Heart left ventricle (tissue), 16 donors: Measurements from ENCODE around the gene CFAP45. TPM values are rescaled to one million over a fixed set of nuclear protein-coding genes. Genes with fewer than 3 reads are reported as not detected.

ENCODE experiments used
- ATAC-seq, 4 donors: fragments of 200-7000 bp; cut with Tn5 transposase; one replicate each; pipeline ENCODE4 v1.9.1; 2020 to 2022; ENCODE audit warnings: moderate library complexity in 4 of 4, mild to moderate bottlenecking in 3 of 4, moderate number of reproducible peaks in 1 of 4
- DNase-seq, 5 donors: peaks; one replicate each; pipeline ENCODE4 v3.0.0-alpha.2; 2020
- H3K27ac ChIP-seq, 12 donors: fragments of 200-600 bp; sonication (generic) in 4 of 12; one replicate each; pipeline versions ENCODE4 v1.5.0 to v1.8.0; 2016 to 2022; ENCODE audit warnings: mild to moderate bottlenecking in 2 of 12
- H3K27me3 ChIP-seq, 9 donors: fragments of 200-600 bp; sonication (generic) in 2 of 9; one replicate each; pipeline versions ENCODE4 v1.5.1 to v1.8.0; 2016 to 2022; ENCODE audit warnings: mild to moderate bottlenecking in 3 of 9
- H3K36me3 ChIP-seq, 9 donors: fragments of 200-600 bp; sonication (generic) in 2 of 9; one replicate each; pipeline versions ENCODE4 v1.5.0 to v1.8.0; 2018 to 2022; ENCODE audit warnings: mild to moderate bottlenecking in 2 of 9
- H3K4me1 ChIP-seq, 12 donors: fragments of 200-600 bp; sonication (generic) in 4 of 12; one replicate each; pipeline versions ENCODE4 v1.5.0 to v1.8.0; 2016 to 2022; ENCODE audit warnings: mild to moderate bottlenecking in 3 of 12
- H3K4me3 ChIP-seq, 12 donors: fragments of 200-600 bp; sonication (generic) in 4 of 12; one replicate each; pipeline versions ENCODE4 v1.5.0 to v1.8.0; 2017 to 2022; ENCODE audit warnings: mild to moderate bottlenecking in 9 of 12, moderate library complexity in 4 of 12
- H3K9me3 ChIP-seq, 12 donors: fragments of 200-600 bp; sonication (generic) in 4 of 12; one replicate each; pipeline versions ENCODE4 v1.5.0 to v1.8.0; 2016 to 2022; ENCODE audit warnings: mild to moderate bottlenecking in 1 of 12
- CTCF ChIP-seq, 12 donors: fragments of 200-600 bp; sonication (generic) in 4 of 12; IDR thresholded peaks; one replicate each; pipeline versions ENCODE4 v1.5.0 to v1.8.0; 2018 to 2022; ENCODE audit warnings: antibody characterized with exemption in 12 of 12, mild to moderate bottlenecking in 5 of 12
- POLR2A ChIP-seq, 2 donors: fragments of 450-650 bp; IDR thresholded peaks; one replicate each; pipeline ENCODE4 v1.6.1; 2017; ENCODE audit warnings: antibody characterized with exemption in 2 of 2, mild to moderate bottlenecking in 2 of 2, moderate library complexity in 2 of 2
- WGBS, 4 donors: extraction: QIAGEN DNeasy Blood & Tissue Kit in 2 of 4; methylation state at CpG; one replicate each; pipeline versions ENCODE4 v1.1.5 to v1.1.7; 2013 to 2018; 5-methylcytosine and 5-hydroxymethylcytosine counted together
- intact Hi-C, 10 donors: fragments of 100-400 bp; cut with DNase I; formaldehyde crosslinking; loops; one replicate each; pipeline versions ENCODE4 v1.11.1 to v1.14.2; 2022
- polyA plus RNA-seq, 2 donors: library from polyadenylated mRNA; stranded (reverse); fragments of 200-250 nt; gene quantifications; one replicate each; pipeline ENCODE4 v1.2.3, GENCODE V29; 2013
- total RNA-seq, 9 donors: library from RNA; depleted of rRNA in 2 of 9; stranded (reverse); fragments of >200 nt in 2 of 9; fragmentation: NEBNext Ultra II Directional in 3 of 9; extraction: Animal tissue kit (Norgen Biotek cat#: 25700) in 3 of 9; gene quantifications; one replicate each; pipeline versions ENCODE4 v1.1.0 to v1.2.4, GENCODE V29; 2016 to 2023
- donor health status: ischemic (EF 13 %, LVEDD 7.1; RV severe dilation, severe dysfunction).
- donor health status: healthy with polysubstance abuse.
- donor health status: DM: no; HTN: yes; CAD: no.
- donor health status: DM: no; HTN: no; CAD: no.
- donor health status: ischemic (EF 25% LVEDD 6.9; RV normal size, moderate dysfunction).
- donor health status: ischemic (EF 25% LVEDD 5.7; RV mildly dilated, moderate dysfunction).
- donor health status: healthy.
- donor health status: DM: yes; HTN: yes; CAD: no.
- donor health status: ischemic (EF 35%, LVEDD 5.7; RV mildly dilated, moderate dysfunction).
- donor health status: nonischemic (EF 11% LVEDD 7.7; RV severe dilation, severe dysfunction).
- donor health status: DM: yes; HTN: yes; CAD: no.
- donor health status: PGD.
- donor health status: ischemic (EF 29% LVEDD 5.4; RV normal size, mild dysfunction).
- donor health status: nonischemic (EF 23%, LVEDD 6.1; RV moderate dilation, normal function).

Gene CFAP45
- total and polyA plus RNA-seq, 11 donors: 0.29 to 1.8 (median 0.62) TPM; not detected in 2

DNA sequence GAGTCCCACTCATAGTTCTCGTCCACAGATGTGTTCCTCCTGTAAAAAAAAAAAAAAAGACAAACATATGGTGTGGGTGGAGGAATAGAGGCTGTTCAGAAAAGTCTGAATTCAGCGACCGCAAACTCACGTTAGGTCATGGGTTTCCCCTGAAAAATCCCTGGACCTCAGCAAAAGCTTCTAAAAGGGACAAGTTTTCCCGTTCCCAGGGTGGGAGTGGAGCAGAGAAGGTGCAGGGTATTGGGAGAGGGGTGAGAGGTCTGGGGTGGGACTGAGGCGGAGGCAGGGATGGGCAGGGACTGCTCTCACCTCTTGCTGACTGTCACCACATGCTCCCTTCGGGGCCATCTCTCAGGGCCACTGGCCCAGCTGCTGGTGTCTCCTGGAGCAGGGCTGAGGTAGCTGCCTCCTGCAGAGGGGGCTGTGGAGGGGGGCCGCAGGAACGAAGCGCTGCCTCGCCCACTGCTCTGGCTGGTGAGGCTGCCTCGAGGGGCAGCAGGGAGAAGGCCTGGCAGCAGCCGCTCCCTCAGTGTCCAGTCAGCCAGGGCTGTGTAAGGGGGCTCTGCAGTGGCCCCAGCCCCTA lies 28.0 kb upstream of the CFAP45 start:
- WGBS, 4 donors: 80 to 88% (median 83%) methylated on average over 13 of the region's 13 CpGs
- no peaks in the 10 kb centered on the region for H3K36me3 ChIP-seq
- no peaks in the 10 kb centered on the region for H3K9me3 ChIP-seq
- H3K27me3 ChIP-seq: no peaks in the 10 kb centered on the region
- no peak overlapping the region for H3K4me3 ChIP-seq
- TF ChIP-seq POLR2A (IDR thresholded peaks at IDR 0.05) (no peak), CTCF (IDR thresholded peaks at IDR 0.05) (no peak)
- no peak overlapping the region for H3K27ac ChIP-seq
- intact Hi-C loops: loop anchor here in 5 of 10 donors (5.0 to 10.0 kb wide), 3 partner anchors 73 to 913 kb away; no protein-coding TSS in a partner anchor
- ATAC-seq (no peak), DNase-seq (peak in 1 of 5 donors; percentile 20)
- H3K4me1 ChIP-seq: peaks cover 0 to 23% (median 10%) of the 10 kb centered on the region in 12 donors

DNA sequence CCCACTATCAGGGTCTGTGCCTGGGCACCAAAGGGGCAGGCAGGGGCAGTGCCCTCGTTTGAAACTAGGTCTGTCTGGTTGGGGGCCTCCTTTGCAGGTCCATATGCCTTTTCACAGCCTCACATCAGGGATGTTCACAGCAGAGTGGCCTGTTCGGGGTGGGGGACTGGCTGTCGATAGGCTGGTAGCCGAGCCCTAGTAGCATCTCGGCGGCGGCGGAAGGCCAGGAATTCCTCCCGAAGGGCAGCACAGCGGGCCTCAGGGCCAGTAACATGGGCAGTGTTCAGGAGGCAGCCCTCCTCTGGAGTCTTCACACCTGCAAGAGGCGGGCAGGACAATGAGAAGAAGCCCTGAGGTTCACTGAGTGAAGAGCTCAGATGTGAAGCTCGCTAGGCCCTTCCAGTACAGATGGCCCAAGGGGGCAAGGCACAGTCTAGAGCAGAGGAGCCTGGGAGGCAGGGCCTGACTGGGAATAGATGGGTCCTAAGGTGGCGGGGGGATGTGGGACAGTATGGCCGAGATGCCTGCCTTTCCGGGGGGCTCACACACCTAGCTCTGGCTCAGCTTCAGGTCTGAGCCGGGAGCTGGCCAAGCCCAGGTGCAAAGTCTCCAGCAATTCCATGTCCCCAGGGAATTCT lies 27.4 kb upstream of the CFAP45 start:
- TF ChIP-seq POLR2A (IDR thresholded peaks at IDR 0.05) (no peak), CTCF (IDR thresholded peaks at IDR 0.05) (no peak)
- Histone ChIP-seq H3K9me3 (no peaks in the 10 kb centered on the region), H3K36me3 (no peaks in the 10 kb centered on the region), H3K4me1 (peaks cover 0 to 29% (median 14%) of the 10 kb centered on the region in 12 donors), H3K4me3 (no peak overlapping the region), H3K27me3 (no peaks in the 10 kb centered on the region), H3K27ac (no peak overlapping the region)
- ATAC-seq: no peak
- intact Hi-C loops: loop anchor here in 5 of 10 donors (5.0 to 10.0 kb wide), 3 partner anchors 73 to 913 kb away; no protein-coding TSS in a partner anchor
- WGBS, 4 donors: 91 to 97% (median 95%) methylated on average over 15 to 16 of the region's 16 CpGs
- peak in 1 of 5 donors; percentile 15 for DNase-seq

GRCh38 chr1:159925719-159926078 lies 25.7 kb upstream of the CFAP45 start:
- ATAC-seq: no peak
- intact Hi-C loops: loop anchor here in 7 of 10 donors (2.0 to 10.0 kb wide), 5 partner anchors 35 to 911 kb away; no protein-coding TSS in a partner anchor

More at GRCh38 chr1:159925719-159926078, 25.7 kb upstream of the CFAP45 start:
- 0 to 6% (median 3%) methylated on average over 7 of the region's 7 CpGs for WGBS, 4 donors
- H3K4me1 ChIP-seq: peaks cover 0 to 45% (median 29%) of the 10 kb centered on the region in 12 donors
- TF ChIP-seq POLR2A (IDR thresholded peaks at IDR 0.05) (no peak), CTCF (IDR thresholded peaks at IDR 0.05) (no peak)
- no peaks in the 10 kb centered on the region for H3K9me3 ChIP-seq
- H3K27ac ChIP-seq: peak overlapping the region; percentile 86 to 100 (median 97)
- H3K36me3 ChIP-seq: peaks cover 0 to 9% (median 3%) of the 10 kb centered on the region in 9 donors
- peak overlapping the region; percentile 64 to 99 (median 84) for H3K4me3 ChIP-seq
- H3K27me3 ChIP-seq: no peaks in the 10 kb centered on the region
- peak in 2 of 5 donors; percentile 46 to 66 for DNase-seq
